Lower leg skin (tissue), 3 donors: Measurements from ENCODE around the gene EDEM3.

Experiments
- POLR2A ChIP-seq, 2 donors: fragments of 450-650 bp; IDR thresholded peaks; one replicate each; pipeline ENCODE4 v1.6.1; 2016 to 2017; ENCODE audit warnings: antibody characterized with exemption in 2 of 2, mild to moderate bottlenecking in 1 of 2, moderate library complexity in 1 of 2
- TF ChIP-seq, protein P1 (sequence below), 3 donors: fragments of 450-650 bp; IDR thresholded peaks; one replicate each; pipeline ENCODE4 v1.5.1; 2016; ENCODE audit warnings: antibody characterized with exemption in 3 of 3, mild to moderate bottlenecking in 3 of 3, moderate library complexity in 2 of 3

DNA sequence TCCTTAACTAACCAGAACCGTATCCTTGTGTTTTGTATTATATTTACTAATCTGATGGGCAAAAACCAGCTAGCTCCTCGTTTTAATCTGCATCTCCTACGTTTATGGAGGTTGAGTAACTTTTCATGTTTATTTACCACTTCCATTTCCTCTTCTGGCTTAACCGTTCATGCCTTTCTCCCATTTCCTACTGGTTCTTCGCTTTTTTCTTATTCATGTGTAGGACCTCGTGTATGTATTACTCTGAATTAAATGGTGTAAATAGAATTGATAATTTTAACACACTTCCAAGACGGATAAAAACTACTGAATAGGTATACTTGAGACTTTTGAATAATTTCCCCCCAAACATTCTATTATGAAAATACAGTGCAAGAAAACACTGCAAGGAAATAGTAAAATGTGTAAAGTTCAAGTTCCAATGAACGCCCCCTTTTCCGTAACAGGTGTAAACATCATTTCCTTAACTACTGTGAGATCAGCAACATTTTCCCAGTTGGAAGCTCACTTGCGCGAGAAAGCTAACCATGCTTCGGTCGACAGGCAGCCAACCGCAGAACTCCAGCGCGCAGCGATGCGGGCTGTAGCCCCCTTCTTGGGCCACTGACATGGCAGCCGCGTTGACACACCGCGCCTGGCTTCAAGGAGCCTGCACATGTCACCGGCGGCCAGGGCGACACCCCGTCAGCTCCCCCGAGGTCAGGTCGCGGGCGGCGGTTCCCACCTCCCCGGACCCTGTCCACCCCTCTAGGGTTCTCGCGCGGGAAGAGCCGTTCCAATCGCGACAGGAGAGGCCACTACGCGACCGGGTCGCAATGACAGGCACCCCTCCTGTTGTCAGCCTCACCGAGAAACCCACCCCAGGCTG lies 816 bp downstream of the EDEM3 start:
- TF ChIP-seq, protein P1, sequence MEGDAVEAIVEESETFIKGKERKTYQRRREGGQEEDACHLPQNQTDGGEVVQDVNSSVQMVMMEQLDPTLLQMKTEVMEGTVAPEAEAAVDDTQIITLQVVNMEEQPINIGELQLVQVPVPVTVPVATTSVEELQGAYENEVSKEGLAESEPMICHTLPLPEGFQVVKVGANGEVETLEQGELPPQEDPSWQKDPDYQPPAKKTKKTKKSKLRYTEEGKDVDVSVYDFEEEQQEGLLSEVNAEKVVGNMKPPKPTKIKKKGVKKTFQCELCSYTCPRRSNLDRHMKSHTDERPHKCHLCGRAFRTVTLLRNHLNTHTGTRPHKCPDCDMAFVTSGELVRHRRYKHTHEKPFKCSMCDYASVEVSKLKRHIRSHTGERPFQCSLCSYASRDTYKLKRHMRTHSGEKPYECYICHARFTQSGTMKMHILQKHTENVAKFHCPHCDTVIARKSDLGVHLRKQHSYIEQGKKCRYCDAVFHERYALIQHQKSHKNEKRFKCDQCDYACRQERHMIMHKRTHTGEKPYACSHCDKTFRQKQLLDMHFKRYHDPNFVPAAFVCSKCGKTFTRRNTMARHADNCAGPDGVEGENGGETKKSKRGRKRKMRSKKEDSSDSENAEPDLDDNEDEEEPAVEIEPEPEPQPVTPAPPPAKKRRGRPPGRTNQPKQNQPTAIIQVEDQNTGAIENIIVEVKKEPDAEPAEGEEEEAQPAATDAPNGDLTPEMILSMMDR (IDR thresholded peaks at IDR 0.05) = no peak
- no peak for TF ChIP-seq POLR2A (IDR thresholded peaks at IDR 0.05)
